Neural progenitor cell (in vitro differentiated cells): ENCODE data around the gene OVCA2. TPM values are rescaled to one million over a fixed set of nuclear protein-coding genes. Genes with fewer than 3 reads are reported as not detected.

ENCODE experiments used
- DNase-seq: peaks from one replicate; pipeline ENCODE4 v3.0.0-alpha.2; 2016; ENCODE audit warnings: low spot score
- H2AFZ ChIP-seq: fragments of 200-600 bp; sonication (generic); replicated peaks from 2 replicates; pipeline ENCODE4 v1.6.1; 2016; ENCODE audit warnings: antibody characterized with exemption
- H3F3A ChIP-seq: fragments of 200-600 bp; sonication (generic); 2 replicates; pipeline ENCODE4 v1.6.1; 2016; ENCODE audit warnings: antibody characterized with exemption, low read depth
- H3K27ac ChIP-seq: fragments of 200-600 bp; sonication (generic); 2 replicates; pipeline ENCODE4 v1.5.1; 2016; ENCODE audit warnings: mild to moderate bottlenecking
- H3K27me3 ChIP-seq: fragments of 200-600 bp; sonication (generic); 2 replicates; pipeline ENCODE4 v1.6.1; 2016; ENCODE audit warnings: mild to moderate bottlenecking, moderate library complexity
- H3K36me3 ChIP-seq: fragments of 200-600 bp; sonication (generic); 2 replicates; pipeline ENCODE4 v1.5.1; 2016
- H3K4me1 ChIP-seq: fragments of 200-600 bp; sonication (generic); 2 replicates; pipeline ENCODE4 v1.6.1; 2016; ENCODE audit warnings: mixed run types
- H3K4me2 ChIP-seq: fragments of 200-600 bp; sonication (generic); 2 replicates; pipeline ENCODE4 v1.6.1; 2016
- H3K4me3 ChIP-seq: fragments of 200-600 bp; sonication (generic); 2 replicates; pipeline ENCODE4 v1.5.1; 2016
- H3K79me2 ChIP-seq: fragments of 200-600 bp; sonication (generic); 2 replicates; pipeline ENCODE4 v1.6.1; 2016; ENCODE audit warnings: low read depth
- H3K9ac ChIP-seq: fragments of 200-600 bp; sonication (generic); 2 replicates; pipeline ENCODE4 v1.6.1; 2016
- H3K9me3 ChIP-seq: fragments of 200-600 bp; sonication (generic); 2 replicates; pipeline ENCODE4 v1.5.1; 2016; ENCODE audit warnings: low read depth
- H4K20me1 ChIP-seq: fragments of 200-600 bp; sonication (generic); 2 replicates; pipeline ENCODE4 v1.6.1; 2016; ENCODE audit warnings: low read depth
- H3K27ac Mint-ChIP-seq: 3 replicates; pipeline ENCODE4 v1.8.0; 2021; ENCODE audit warnings: mixed read lengths
- H3K27me3 Mint-ChIP-seq: 2 replicates; pipeline ENCODE4 v1.8.0; 2022; ENCODE audit warnings: low read depth, mild to moderate bottlenecking, inconsistent platforms, moderate library complexity, mixed read lengths; ENCODE audit not compliant: insufficient read depth
- H3K36me3 Mint-ChIP-seq: 3 replicates; pipeline ENCODE4 v1.8.0; 2021; ENCODE audit warnings: mixed read lengths
- H3K4me1 Mint-ChIP-seq: 3 replicates; pipeline ENCODE4 v1.8.0; 2021; ENCODE audit warnings: mixed read lengths
- H3K4me3 Mint-ChIP-seq: 3 replicates; pipeline ENCODE4 v1.8.0; 2021; ENCODE audit warnings: mild to moderate bottlenecking, moderate library complexity, mixed read lengths
- H3K9me3 Mint-ChIP-seq: 3 replicates; pipeline ENCODE4 v1.8.0; 2020; ENCODE audit warnings: mixed read lengths
- EZH2 ChIP-seq: fragments of 200-600 bp; sonication (generic); IDR thresholded peaks from 2 replicates; pipeline ENCODE4 v1.6.1; 2017; ENCODE audit warnings: antibody characterized with exemption, mild to moderate bottlenecking, moderate library complexity
- EZH2phosphoT487 ChIP-seq: fragments of 200-600 bp; sonication (generic); IDR thresholded peaks from 2 replicates; pipeline ENCODE4 v1.6.1; 2017; ENCODE audit warnings: antibody characterized with exemption
- total RNA-seq: library from RNA; depleted of rRNA; stranded (reverse); fragments of >200 nt; gene quantifications from 2 replicates; pipeline ENCODE4 v1.2.3, GENCODE V29; 2015; ENCODE audit warnings: low replicate concordance
- TF ChIP-seq, protein P1 (sequence below): fragments of 200-600 bp; sonication (generic); IDR thresholded peaks from 2 replicates; pipeline ENCODE4 v1.5.1; 2017; ENCODE audit warnings: antibody characterized with exemption, mild to moderate bottlenecking

OVCA2 gene
- total RNA-seq, 1 donor from 2014 or later, result 5.4 TPM

DNA sequence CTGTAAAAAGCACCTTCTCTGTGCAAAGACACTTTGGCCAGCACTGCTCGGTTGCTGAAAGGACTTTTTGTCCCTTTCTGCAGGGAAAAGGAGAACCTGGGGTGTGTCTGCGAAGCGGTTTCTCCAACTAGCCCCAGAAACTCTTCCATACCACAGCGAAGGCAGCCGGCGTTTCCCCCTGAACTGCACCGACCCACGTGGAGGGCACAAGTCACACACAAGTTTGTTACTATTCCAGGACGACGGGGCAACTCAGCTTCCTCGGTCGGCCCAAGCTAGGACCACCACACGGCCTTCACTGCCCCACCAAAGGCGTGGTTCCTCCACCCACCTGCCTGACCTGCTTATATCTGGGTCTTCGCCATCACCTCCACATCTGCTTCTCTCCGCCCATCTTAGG, 18.6 kb upstream of the OVCA2 start:
- H4K20me1 ChIP-seq, result peaks cover 4% of the 10 kb centered on the region
- no peaks in the 10 kb centered on the region for H3K79me2 ChIP-seq
- no peak overlapping the region for H3K27ac Mint-ChIP-seq
- H3K9ac ChIP-seq, result no peak overlapping the region
- peaks cover 1% of the 10 kb centered on the region for H3K36me3 Mint-ChIP-seq
- peaks cover 35% of the 10 kb centered on the region for H3K27me3 Mint-ChIP-seq
- H3K4me3 Mint-ChIP-seq, result peak overlapping the region; percentile 75
- H3K9me3 Mint-ChIP-seq, result peaks cover 5% of the 10 kb centered on the region
- H3K36me3 ChIP-seq, result no peaks in the 10 kb centered on the region
- H2AFZ ChIP-seq, result peak overlapping the region; percentile 37
- H3K4me1 ChIP-seq, result peaks cover 22% of the 10 kb centered on the region
- peaks cover 37% of the 10 kb centered on the region for H3K4me1 Mint-ChIP-seq
- peak overlapping the region; percentile 6 for H3K4me3 ChIP-seq
- H3K9me3 ChIP-seq, result no peaks in the 10 kb centered on the region
- H3K27ac ChIP-seq, result no peak overlapping the region
- no peak for TF ChIP-seq EZH2phosphoT487
- peak overlapping the region; percentile 91 for H3K4me2 ChIP-seq
- H3F3A ChIP-seq, result peaks cover 34% of the 10 kb centered on the region
- peaks cover 99% of the 10 kb centered on the region for H3K27me3 ChIP-seq
- no peak for DNase-seq

DNA sequence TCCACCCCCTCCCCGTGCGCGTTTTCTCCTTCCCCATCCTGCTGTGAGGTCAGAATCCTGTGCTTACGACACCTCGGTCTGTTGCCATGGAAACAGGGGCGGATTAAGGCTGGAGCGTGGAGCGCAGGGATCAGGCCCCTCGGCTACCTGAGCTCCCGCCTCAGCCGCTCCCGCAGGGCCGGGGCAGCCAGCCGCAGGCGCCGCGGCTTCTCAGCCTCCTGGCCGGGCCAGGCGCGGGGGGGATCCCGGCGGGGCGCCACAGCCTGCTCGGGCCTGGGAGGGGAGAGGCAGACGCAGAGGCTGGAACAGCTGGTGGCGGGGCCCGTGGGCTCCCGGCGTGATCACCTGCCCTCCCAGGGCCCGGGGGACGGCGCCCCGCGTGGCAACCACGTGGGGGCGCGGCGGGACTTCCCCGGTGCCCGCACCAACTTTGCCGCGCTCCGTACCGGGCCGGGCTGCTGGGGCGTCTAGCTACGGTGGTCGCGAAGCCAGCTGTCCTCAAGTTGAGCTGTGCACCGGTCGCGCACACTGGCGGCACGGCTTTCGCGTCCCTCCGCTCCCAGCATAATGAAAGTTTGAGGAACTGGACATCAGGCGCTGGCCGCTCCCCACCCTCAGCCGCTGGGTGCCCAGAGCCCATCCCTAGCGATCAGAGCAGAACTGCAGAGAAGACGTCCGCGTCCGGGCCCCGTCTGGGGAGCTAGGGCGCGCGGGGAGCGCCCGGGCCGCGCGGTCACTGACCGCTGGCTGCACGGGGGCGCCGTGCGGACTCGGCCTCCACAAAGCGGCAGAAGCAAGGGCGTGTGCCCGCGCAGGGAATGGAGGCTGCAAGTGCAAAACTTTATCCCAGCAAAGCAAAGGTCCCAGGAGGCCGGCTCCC, 17.9 kb upstream of the OVCA2 start:
- Histone ChIP-seq H3K27me3 (peaks cover 99% of the 10 kb centered on the region), H3K4me2 (peak overlapping the region; percentile 91), H3K79me2 (no peaks in the 10 kb centered on the region), H3K4me3 (peak overlapping the region; percentile 62), H4K20me1 (peaks cover 4% of the 10 kb centered on the region), H3K9ac (no peak overlapping the region), H3K9me3 (no peaks in the 10 kb centered on the region), H2AFZ (peak overlapping the region; percentile 61), H3K36me3 (no peaks in the 10 kb centered on the region), H3K27ac (no peak overlapping the region), H3K4me1 (peaks cover 22% of the 10 kb centered on the region), H3F3A (peaks cover 34% of the 10 kb centered on the region)
- peak; percentile 99 for DNase-seq
- peaks cover 5% of the 10 kb centered on the region for H3K9me3 Mint-ChIP-seq
- peak overlapping the region; percentile 89 for H3K4me3 Mint-ChIP-seq
- H3K27ac Mint-ChIP-seq, result peak overlapping the region; percentile 81
- peaks cover 39% of the 10 kb centered on the region for H3K4me1 Mint-ChIP-seq
- H3K36me3 Mint-ChIP-seq, result peaks cover 1% of the 10 kb centered on the region
- H3K27me3 Mint-ChIP-seq, result peaks cover 37% of the 10 kb centered on the region
- TF ChIP-seq EZH2phosphoT487 (no peak), EZH2 (peak; percentile 54)
- TF ChIP-seq, protein P1, sequence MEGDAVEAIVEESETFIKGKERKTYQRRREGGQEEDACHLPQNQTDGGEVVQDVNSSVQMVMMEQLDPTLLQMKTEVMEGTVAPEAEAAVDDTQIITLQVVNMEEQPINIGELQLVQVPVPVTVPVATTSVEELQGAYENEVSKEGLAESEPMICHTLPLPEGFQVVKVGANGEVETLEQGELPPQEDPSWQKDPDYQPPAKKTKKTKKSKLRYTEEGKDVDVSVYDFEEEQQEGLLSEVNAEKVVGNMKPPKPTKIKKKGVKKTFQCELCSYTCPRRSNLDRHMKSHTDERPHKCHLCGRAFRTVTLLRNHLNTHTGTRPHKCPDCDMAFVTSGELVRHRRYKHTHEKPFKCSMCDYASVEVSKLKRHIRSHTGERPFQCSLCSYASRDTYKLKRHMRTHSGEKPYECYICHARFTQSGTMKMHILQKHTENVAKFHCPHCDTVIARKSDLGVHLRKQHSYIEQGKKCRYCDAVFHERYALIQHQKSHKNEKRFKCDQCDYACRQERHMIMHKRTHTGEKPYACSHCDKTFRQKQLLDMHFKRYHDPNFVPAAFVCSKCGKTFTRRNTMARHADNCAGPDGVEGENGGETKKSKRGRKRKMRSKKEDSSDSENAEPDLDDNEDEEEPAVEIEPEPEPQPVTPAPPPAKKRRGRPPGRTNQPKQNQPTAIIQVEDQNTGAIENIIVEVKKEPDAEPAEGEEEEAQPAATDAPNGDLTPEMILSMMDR, result no peak

DNA sequence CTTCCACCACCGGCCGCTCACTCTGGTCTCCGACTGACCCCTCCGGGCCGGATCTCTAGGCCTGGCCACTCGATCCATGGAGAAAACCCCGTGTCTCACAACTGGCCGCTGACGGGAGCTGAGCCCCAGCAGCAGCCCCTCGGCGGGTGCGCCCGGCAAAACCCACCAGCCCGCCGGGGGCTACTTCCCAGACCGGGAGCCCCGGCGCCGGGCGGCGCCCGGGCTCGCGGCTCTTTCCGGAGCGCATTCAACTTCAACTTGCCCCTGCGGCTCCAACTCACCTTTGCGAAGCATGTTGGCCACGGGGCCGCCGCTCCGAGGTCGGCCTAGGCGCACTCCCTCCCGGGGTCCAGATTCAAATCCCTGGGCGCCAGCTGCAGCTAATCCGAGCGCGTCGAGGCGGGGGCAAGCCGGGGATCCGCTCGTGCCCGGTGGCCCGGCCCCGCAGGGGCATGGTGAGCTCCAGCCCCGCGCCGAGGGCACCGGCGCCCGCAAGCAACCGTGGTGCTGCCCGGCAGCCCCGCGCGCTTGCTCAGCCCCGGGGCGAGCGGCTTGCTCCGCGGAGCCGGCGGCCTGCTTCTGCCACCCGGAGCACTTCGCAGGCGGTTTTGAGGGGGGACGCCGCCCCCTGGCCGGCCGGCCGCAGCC, 17.1 kb upstream of the OVCA2 start:
- H3K27me3 Mint-ChIP-seq, result peaks cover 39% of the 10 kb centered on the region
- peaks cover 5% of the 10 kb centered on the region for H3K9me3 Mint-ChIP-seq
- Histone ChIP-seq H3K4me2 (peak overlapping the region; percentile 91), H3F3A (peaks cover 34% of the 10 kb centered on the region), H3K9me3 (no peaks in the 10 kb centered on the region), H3K9ac (no peak overlapping the region), H3K36me3 (no peaks in the 10 kb centered on the region), H4K20me1 (peaks cover 4% of the 10 kb centered on the region), H3K79me2 (no peaks in the 10 kb centered on the region), H3K27me3 (peaks cover 99% of the 10 kb centered on the region), H3K4me1 (peaks cover 22% of the 10 kb centered on the region), H2AFZ (peak overlapping the region; percentile 61), H3K4me3 (peak overlapping the region; percentile 62), H3K27ac (no peak overlapping the region)
- H3K27ac Mint-ChIP-seq, result no peak overlapping the region
- H3K4me1 Mint-ChIP-seq, result peaks cover 39% of the 10 kb centered on the region
- no peak for DNase-seq
- TF ChIP-seq EZH2phosphoT487, result peak; percentile 89
- peak; percentile 65 for TF ChIP-seq EZH2
- TF ChIP-seq, protein P1, result no peak
- H3K4me3 Mint-ChIP-seq, result peak overlapping the region; percentile 89
- peaks cover 1% of the 10 kb centered on the region for H3K36me3 Mint-ChIP-seq
